ENCODE measurements around the gene MNT. TPM values are rescaled to one million over a fixed set of nuclear protein-coding genes. Genes with fewer than 3 reads are reported as not detected.

MNT gene
- total and polyA plus RNA-seq, 4 donors: 1.7 to 5.0 (median 2.6) TPM

DNA sequence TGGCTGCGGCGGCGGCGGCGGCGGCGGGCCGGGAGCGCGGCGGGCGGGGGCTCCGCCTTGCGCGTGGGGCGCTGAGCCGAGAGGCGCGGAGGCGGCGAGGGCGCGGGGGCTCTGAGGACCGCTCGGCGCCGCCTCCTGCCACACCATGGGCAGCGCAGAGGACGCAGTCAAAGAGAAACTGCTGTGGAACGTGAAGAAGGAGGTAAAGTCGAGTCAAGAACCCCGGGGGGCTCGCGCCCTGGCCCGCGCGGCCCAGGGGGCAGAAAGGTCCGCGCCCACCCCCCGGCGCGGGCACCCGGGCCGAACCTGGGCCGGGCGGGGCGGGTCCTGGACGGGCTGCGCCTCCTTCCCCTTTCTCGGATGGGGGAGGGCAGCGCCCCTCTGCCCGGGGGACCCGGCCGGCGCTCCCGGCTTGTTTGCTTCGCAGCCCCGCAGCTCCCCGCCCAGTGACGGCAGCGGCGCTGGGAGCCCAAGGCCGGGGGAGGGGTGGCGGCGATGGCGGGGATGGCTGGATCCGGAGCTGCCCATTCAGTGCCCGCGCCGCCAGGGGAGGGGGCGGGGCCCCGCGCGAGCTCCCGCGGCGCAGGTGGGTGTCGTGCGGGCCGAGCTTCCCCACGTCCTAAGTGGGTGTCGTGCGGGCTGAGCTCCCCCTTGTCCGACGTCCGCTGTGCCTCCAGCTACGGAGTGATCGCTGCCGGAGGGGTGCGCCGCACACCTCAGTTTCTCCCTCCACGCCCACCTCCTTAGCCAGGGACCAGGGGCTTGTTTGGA, 63.1 kb downstream of the MNT start:
- H3K36me3 ChIP-seq (ENCODE audit: control insufficient read depth in 4 of 4, insufficient read depth in 3 of 4, low read depth in 1 of 4, low read length in 3 of 4): peaks cover 2 to 24% (median 20%) of the 10 kb centered on the region in 4 donors
- peak overlapping the region; percentile 73 to 100 (median 79) for H3K4me3 ChIP-seq (ENCODE audit: low read depth in 1 of 3, low read length in 3 of 3)
- H3K9ac ChIP-seq (ENCODE audit: low read depth in 1 of 2, low read length in 2 of 2): peak overlapping the region in 1 of 2 donors; percentile 20
- peak overlapping the region; percentile 64 to 94 for H3K27ac ChIP-seq (ENCODE audit: low read depth in 1 of 2, low read length in 2 of 2)
- no peaks in the 10 kb centered on the region for H3K9me3 ChIP-seq (ENCODE audit: control insufficient read depth in 4 of 4, low read length in 3 of 4)
- 2% methylated on average over 92 of the region's 92 CpGs for WGBS
- H3K4me1 ChIP-seq (ENCODE audit: control insufficient read depth in 4 of 4, insufficient read depth in 4 of 4, low read length in 3 of 4): peaks cover 0 to 28% (median 21%) of the 10 kb centered on the region in 4 donors
- no peaks in the 10 kb centered on the region for H3K27me3 ChIP-seq (ENCODE audit: control insufficient read depth in 4 of 4, insufficient read depth in 4 of 4, low read length in 3 of 4)
- peak; percentile 46 for DNase-seq (ENCODE audit: low spot score)
- TF ChIP-seq RAD21 (IDR thresholded peaks at IDR 0.05) (no peak), NR2F2 (IDR thresholded peaks at IDR 0.05) (no peak), SP1 (IDR thresholded peaks at IDR 0.05) (no peak), FOXA1 (IDR thresholded peaks at IDR 0.05) (no peak), TAF1 (conservative IDR thresholded peaks at IDR 0.05) (no peak), FOXA2 (IDR thresholded peaks at IDR 0.05) (no peak), HNF4A (conservative IDR thresholded peaks at IDR 0.05) (no peak)
- TF ChIP-seq, protein P1, sequence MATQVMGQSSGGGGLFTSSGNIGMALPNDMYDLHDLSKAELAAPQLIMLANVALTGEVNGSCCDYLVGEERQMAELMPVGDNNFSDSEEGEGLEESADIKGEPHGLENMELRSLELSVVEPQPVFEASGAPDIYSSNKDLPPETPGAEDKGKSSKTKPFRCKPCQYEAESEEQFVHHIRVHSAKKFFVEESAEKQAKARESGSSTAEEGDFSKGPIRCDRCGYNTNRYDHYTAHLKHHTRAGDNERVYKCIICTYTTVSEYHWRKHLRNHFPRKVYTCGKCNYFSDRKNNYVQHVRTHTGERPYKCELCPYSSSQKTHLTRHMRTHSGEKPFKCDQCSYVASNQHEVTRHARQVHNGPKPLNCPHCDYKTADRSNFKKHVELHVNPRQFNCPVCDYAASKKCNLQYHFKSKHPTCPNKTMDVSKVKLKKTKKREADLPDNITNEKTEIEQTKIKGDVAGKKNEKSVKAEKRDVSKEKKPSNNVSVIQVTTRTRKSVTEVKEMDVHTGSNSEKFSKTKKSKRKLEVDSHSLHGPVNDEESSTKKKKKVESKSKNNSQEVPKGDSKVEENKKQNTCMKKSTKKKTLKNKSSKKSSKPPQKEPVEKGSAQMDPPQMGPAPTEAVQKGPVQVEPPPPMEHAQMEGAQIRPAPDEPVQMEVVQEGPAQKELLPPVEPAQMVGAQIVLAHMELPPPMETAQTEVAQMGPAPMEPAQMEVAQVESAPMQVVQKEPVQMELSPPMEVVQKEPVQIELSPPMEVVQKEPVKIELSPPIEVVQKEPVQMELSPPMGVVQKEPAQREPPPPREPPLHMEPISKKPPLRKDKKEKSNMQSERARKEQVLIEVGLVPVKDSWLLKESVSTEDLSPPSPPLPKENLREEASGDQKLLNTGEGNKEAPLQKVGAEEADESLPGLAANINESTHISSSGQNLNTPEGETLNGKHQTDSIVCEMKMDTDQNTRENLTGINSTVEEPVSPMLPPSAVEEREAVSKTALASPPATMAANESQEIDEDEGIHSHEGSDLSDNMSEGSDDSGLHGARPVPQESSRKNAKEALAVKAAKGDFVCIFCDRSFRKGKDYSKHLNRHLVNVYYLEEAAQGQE (IDR thresholded peaks at IDR 0.05): no peak

DNA sequence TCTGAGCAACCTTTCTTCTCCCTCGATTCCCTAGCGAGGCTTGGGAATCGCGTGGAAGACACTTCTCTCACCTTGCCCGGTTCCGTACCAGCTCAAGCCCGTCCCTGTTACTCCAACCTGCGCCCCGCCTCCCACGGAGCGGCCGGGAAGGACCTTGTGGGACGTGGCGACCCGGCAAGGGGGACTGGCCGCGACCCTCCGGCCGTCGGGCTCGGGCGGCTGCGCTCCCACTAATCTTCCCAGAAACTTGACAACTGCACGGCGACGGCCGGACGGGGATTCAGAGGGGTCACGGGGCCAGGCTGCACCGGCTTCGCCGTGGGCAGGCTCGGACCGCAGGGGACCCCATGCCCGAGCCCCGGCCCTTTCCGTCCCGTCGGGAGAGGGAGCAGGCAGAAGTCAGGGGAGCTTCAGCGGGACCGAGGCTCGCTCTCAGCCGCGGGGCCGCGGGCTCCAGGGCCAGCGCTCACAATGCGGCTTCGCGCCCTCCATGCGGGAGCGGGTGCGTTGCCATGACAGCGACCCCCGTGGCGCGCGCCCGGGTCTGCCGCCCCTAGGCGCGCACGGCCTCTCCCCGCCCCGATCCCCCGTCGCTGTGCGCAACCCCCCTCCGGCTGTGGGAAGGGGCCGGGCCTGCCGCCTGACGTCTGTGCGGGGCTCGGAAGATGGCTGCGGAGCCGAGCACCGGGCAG, 63.9 kb downstream of the MNT start, which contains the start of gene SGSM2:
Gene SGSM2, plus strand, starts transcription at position 650 of the 692 bp plus-strand sequence. CDS start 188 bp downstream, outside the sequence.
- H3K9me3 ChIP-seq (ENCODE audit: control insufficient read depth in 4 of 4, low read length in 3 of 4): no peaks in the 10 kb centered on the region
- H3K36me3 ChIP-seq (ENCODE audit: control insufficient read depth in 4 of 4, insufficient read depth in 3 of 4, low read depth in 1 of 4, low read length in 3 of 4): peaks cover 2 to 29% (median 25%) of the 10 kb centered on the region in 4 donors
- peak within 1 kb of the TSS; percentile 79 to 94 for H3K27ac ChIP-seq (ENCODE audit: low read depth in 1 of 2, low read length in 2 of 2)
- H3K27me3 ChIP-seq (ENCODE audit: control insufficient read depth in 4 of 4, insufficient read depth in 4 of 4, low read length in 3 of 4): no peaks in the 10 kb centered on the region
- TF ChIP-seq SP1 (IDR thresholded peaks at IDR 0.05) (no peak), HNF4G (IDR thresholded peaks at IDR 0.05) (no peak), HNF4A (conservative IDR thresholded peaks at IDR 0.05) (no peak), FOXA1 (IDR thresholded peaks at IDR 0.05) (no peak), TAF1 (conservative IDR thresholded peaks at IDR 0.05) (no peak), EGR1 (IDR thresholded peaks at IDR 0.05; ENCODE audit: low read depth in 2 of 2) (no peak), RAD21 (IDR thresholded peaks at IDR 0.05) (no peak), JUND (IDR thresholded peaks at IDR 0.05) (no peak), GABPA (IDR thresholded peaks at IDR 0.05 in 1 of 2, conservative IDR thresholded peaks at IDR 0.05 in 1 of 2) (no peak), FOXA2 (IDR thresholded peaks at IDR 0.05) (no peak)
- TF ChIP-seq, protein P1 (IDR thresholded peaks at IDR 0.05): no peak
- TF ChIP-seq, protein P2, sequence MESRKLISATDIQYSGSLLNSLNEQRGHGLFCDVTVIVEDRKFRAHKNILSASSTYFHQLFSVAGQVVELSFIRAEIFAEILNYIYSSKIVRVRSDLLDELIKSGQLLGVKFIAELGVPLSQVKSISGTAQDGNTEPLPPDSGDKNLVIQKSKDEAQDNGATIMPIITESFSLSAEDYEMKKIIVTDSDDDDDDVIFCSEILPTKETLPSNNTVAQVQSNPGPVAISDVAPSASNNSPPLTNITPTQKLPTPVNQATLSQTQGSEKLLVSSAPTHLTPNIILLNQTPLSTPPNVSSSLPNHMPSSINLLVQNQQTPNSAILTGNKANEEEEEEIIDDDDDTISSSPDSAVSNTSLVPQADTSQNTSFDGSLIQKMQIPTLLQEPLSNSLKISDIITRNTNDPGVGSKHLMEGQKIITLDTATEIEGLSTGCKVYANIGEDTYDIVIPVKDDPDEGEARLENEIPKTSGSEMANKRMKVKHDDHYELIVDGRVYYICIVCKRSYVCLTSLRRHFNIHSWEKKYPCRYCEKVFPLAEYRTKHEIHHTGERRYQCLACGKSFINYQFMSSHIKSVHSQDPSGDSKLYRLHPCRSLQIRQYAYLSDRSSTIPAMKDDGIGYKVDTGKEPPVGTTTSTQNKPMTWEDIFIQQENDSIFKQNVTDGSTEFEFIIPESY (IDR thresholded peaks at IDR 0.05): no peak
- peak; percentile 63 for DNase-seq (ENCODE audit: low spot score)
- peak within 1 kb of the TSS; percentile 73 to 100 (median 97) for H3K4me3 ChIP-seq (ENCODE audit: low read depth in 1 of 3, low read length in 3 of 3)
- H3K4me1 ChIP-seq (ENCODE audit: control insufficient read depth in 4 of 4, insufficient read depth in 4 of 4, low read length in 3 of 4): peaks cover 0 to 28% (median 21%) of the 10 kb centered on the region in 4 donors
- peak within 1 kb of the TSS; percentile 20 to 81 for H3K9ac ChIP-seq (ENCODE audit: low read depth in 1 of 2, low read length in 2 of 2)
- WGBS: under 1% methylated on average over 77 of the region's 77 CpGs

Data from liver (tissue), 9 donors.